Neutrophil (primary cell): ENCODE measurements around the gene TLNRD1.
"Not testable (repeated sequence)": the region's sequence is repeated elsewhere in the genome, so short reads cannot be mapped to it uniquely, and the experiment has no call there.

ENCODE experiments used
- H3K27ac ChIP-seq: fragments of 200-600 bp; sonication (generic); 2 replicates; pipeline ENCODE4 v1.5.1; 2016; ENCODE audit warnings: mild to moderate bottlenecking, moderate library complexity
- H3K27me3 ChIP-seq: fragments of 200-600 bp; sonication (generic); 2 replicates; pipeline ENCODE4 v1.6.0; 2016; ENCODE audit warnings: mild to moderate bottlenecking
- H3K36me3 ChIP-seq: fragments of 200-600 bp; sonication (generic); 2 replicates; pipeline ENCODE4 v1.5.1; 2017
- H3K4me1 ChIP-seq, 2 experiments: fragments of 200-600 bp in 1 of 2; sonication (generic) in 1 of 2; 1 replicate in 1 of 2; 2 replicates in 1 of 2; pipeline versions ENCODE4 v1.5.1 to v1.6.1; 2013 to 2016; ENCODE audit warnings: low read depth in 1 of 2, low read length in 1 of 2, mild to moderate bottlenecking in 1 of 2, moderate library complexity in 1 of 2; ENCODE audit not compliant: control insufficient read depth in 1 of 2, insufficient read depth in 1 of 2
- H3K4me3 ChIP-seq, 2 experiments: fragments of 200-600 bp in 1 of 2; sonication (generic) in 1 of 2; 1 replicate in 1 of 2; 2 replicates in 1 of 2; pipeline ENCODE4 v1.5.1; 2013 to 2016; ENCODE audit warnings: low read depth in 1 of 2, low read length in 1 of 2, mild to moderate bottlenecking in 1 of 2, moderate library complexity in 1 of 2
- H3K9me3 ChIP-seq: fragments of 200-600 bp; sonication (generic); 2 replicates; pipeline ENCODE4 v1.5.1; 2016
- TF ChIP-seq, protein P1 (sequence below): fragments of 200-600 bp; sonication (generic); IDR thresholded peaks from 2 replicates; pipeline ENCODE4 v1.5.1; 2016; ENCODE audit warnings: antibody characterized with exemption

Gene TLNRD1

GRCh38 chr15:80957556-80957955, 43.2 kb upstream of the TLNRD1 start:
- Histone ChIP-seq H3K27ac (no peak overlapping the region), H3K4me1 (no peaks in the 10 kb centered on the region), H3K27me3 (no peaks in the 10 kb centered on the region), H3K4me3 (no peak overlapping the region), H3K36me3 (peaks cover 40% of the 10 kb centered on the region), H3K9me3 (no peaks in the 10 kb centered on the region)
- TF ChIP-seq, protein P1, sequence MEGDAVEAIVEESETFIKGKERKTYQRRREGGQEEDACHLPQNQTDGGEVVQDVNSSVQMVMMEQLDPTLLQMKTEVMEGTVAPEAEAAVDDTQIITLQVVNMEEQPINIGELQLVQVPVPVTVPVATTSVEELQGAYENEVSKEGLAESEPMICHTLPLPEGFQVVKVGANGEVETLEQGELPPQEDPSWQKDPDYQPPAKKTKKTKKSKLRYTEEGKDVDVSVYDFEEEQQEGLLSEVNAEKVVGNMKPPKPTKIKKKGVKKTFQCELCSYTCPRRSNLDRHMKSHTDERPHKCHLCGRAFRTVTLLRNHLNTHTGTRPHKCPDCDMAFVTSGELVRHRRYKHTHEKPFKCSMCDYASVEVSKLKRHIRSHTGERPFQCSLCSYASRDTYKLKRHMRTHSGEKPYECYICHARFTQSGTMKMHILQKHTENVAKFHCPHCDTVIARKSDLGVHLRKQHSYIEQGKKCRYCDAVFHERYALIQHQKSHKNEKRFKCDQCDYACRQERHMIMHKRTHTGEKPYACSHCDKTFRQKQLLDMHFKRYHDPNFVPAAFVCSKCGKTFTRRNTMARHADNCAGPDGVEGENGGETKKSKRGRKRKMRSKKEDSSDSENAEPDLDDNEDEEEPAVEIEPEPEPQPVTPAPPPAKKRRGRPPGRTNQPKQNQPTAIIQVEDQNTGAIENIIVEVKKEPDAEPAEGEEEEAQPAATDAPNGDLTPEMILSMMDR: no peak

DNA sequence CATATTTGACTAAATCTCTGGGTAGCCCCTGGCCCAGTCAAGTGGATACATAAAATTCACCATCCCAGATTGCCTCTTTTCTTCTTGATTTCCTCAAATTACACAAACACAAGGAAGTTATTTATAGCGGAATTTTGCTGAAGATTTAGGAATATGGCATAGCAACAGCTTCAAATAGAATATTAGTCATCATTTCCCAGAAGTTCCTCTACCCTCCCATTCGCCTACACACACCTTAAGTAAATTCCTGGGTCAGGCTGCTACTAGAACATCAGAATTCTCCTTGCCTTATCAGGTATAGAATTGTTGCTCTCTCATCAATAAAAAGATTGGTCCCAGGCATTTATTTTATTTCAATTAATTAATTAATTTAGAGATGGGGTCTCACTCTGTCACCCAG, 42.7 kb upstream of the TLNRD1 start:
- H3K4me3 ChIP-seq: no peak overlapping the region
- TF ChIP-seq, protein P1: no peak

GRCh38 chr15:80958818-80959495, 41.8 kb upstream of the TLNRD1 start:
- no peaks in the 10 kb centered on the region for H3K27me3 ChIP-seq
- no peak overlapping the region for H3K4me3 ChIP-seq
- no peaks in the 10 kb centered on the region for H3K9me3 ChIP-seq
- peaks cover 28% of the 10 kb centered on the region for H3K36me3 ChIP-seq
- TF ChIP-seq, protein P1: no peak
- no peak overlapping the region for H3K27ac ChIP-seq
- no peaks in the 10 kb centered on the region for H3K4me1 ChIP-seq

More for the DNA sequence above, 42.7 kb upstream of the TLNRD1 start:
- H3K9me3 ChIP-seq: no peaks in the 10 kb centered on the region
- no peak overlapping the region for H3K27ac ChIP-seq
- no peaks in the 10 kb centered on the region for H3K4me1 ChIP-seq
- no peaks in the 10 kb centered on the region for H3K27me3 ChIP-seq
- peaks cover 36% of the 10 kb centered on the region for H3K36me3 ChIP-seq

DNA sequence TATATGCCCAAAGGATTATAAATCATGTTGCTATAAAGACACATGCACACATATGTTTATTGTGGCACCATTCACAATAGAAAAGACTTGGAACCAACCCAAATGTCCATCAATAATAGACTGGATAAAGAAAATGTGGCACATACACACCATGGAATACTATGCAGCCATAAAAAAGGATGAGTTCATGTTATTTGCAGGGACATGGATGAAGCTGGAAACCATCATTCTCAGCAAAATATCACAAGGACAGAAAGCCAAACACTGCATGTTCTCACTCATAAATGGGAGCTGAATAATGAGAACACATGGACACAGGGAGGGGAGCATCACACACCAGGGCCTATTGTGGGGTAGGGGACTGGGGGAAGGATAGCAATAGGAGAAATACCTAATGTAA, 35.3 kb upstream of the TLNRD1 start:
- not testable (repeated sequence) for H3K4me3 ChIP-seq, H3K4me1 ChIP-seq

GRCh38 chr15:80966431-80967197, 34.1 kb upstream of the TLNRD1 start:
- H3K36me3 ChIP-seq: peaks cover 28% of the 10 kb centered on the region
- TF ChIP-seq, protein P1: no peak
- H3K4me1 ChIP-seq: no peaks in the 10 kb centered on the region
- H3K27me3 ChIP-seq: no peaks in the 10 kb centered on the region
- no peak overlapping the region for H3K27ac ChIP-seq
- no peaks in the 10 kb centered on the region for H3K9me3 ChIP-seq
- no peak overlapping the region for H3K4me3 ChIP-seq

More for the DNA sequence above, 35.3 kb upstream of the TLNRD1 start:
- H3K27me3 ChIP-seq, H3K27ac ChIP-seq, H3K9me3 ChIP-seq: not testable (repeated sequence)
- H3K36me3 ChIP-seq: peaks cover 28% of the 10 kb centered on the region

- Histone ChIP-seq H3K4me1 (no peaks in the 10 kb centered on the region), H3K27me3 (no peaks in the 10 kb centered on the region), H3K27ac (no peak overlapping the region), H3K4me3 (no peak overlapping the region), H3K9me3 (no peaks in the 10 kb centered on the region), H3K36me3 (peaks cover 33% of the 10 kb centered on the region)
- TF ChIP-seq, protein P1: no peak
These were observed 33.3 kb upstream of the TLNRD1 start for GRCh38 chr15:80967451-80967850.
